Aorta (tissue), 5 donors: Measurements from ENCODE around the gene C16orf87. TPM values are rescaled to one million over a fixed set of nuclear protein-coding genes. Genes with fewer than 3 reads are reported as not detected.

ENCODE experiments used
- ATAC-seq: fragments of 200-7000 bp; cut with Tn5 transposase; one replicate; pipeline ENCODE4 v1.9.1; 2022; ENCODE audit warnings: moderate library complexity; ENCODE audit not compliant: low FRiP score
- DNase-seq, 2 donors: peaks; one replicate each; pipeline ENCODE4 v3.0.0-alpha.2; 2020
- H3K27ac ChIP-seq, 2 donors: one replicate each; pipeline ENCODE4 v1.5.1; 2013; ENCODE audit warnings: low read length in 2 of 2, mild to moderate bottlenecking in 2 of 2, moderate library complexity in 2 of 2, control low read depth in 1 of 2, inconsistent platforms in 1 of 2, low read depth in 1 of 2
- H3K27me3 ChIP-seq, 2 donors: one replicate each; pipeline ENCODE4 v1.6.1; 2013; ENCODE audit warnings: control low read depth in 1 of 2, low read length in 1 of 2, mild to moderate bottlenecking in 1 of 2, moderate library complexity in 1 of 2; ENCODE audit not compliant: insufficient read depth in 2 of 2, control insufficient read depth in 1 of 2
- H3K36me3 ChIP-seq, 2 donors: one replicate each; pipeline ENCODE4 v1.6.1; 2013; ENCODE audit warnings: control low read depth in 1 of 2, low read length in 1 of 2, mild to moderate bottlenecking in 1 of 2; ENCODE audit not compliant: insufficient read depth in 2 of 2, control insufficient read depth in 1 of 2
- H3K4me1 ChIP-seq, 2 donors: one replicate each; pipeline ENCODE4 v1.6.1; 2013; ENCODE audit warnings: low read length in 2 of 2, control low read depth in 1 of 2, mild to moderate bottlenecking in 1 of 2, moderate library complexity in 1 of 2; ENCODE audit not compliant: insufficient read depth in 2 of 2, control insufficient read depth in 1 of 2
- H3K4me3 ChIP-seq, 2 donors: one replicate each; pipeline ENCODE4 v1.5.1; 2013; ENCODE audit warnings: low read length in 2 of 2, control low read depth in 1 of 2, mild to moderate bottlenecking in 1 of 2
- H3K9me3 ChIP-seq: one replicate; pipeline ENCODE4 v1.6.1; 2013; ENCODE audit warnings: mild to moderate bottlenecking, low read length; ENCODE audit not compliant: control insufficient read depth
- WGBS, 2 donors: extraction: QIAGEN DNeasy Blood & Tissue Kit; methylation state at CpG; one replicate each; pipeline ENCODE4 v1.1.7; 2013; 5-methylcytosine and 5-hydroxymethylcytosine counted together
- intact Hi-C, 2 donors: fragments of 100-400 bp; cut with DNase I; formaldehyde crosslinking; loops; one replicate each; pipeline versions ENCODE4 v1.14.2 to v1.15.0; 2022
- polyA plus RNA-seq, 2 donors: library from polyadenylated mRNA; stranded (reverse); fragments of 200-250 nt; gene quantifications; one replicate each; pipeline ENCODE4 v1.2.3, GENCODE V29; 2013
- total RNA-seq, 2 donors: library from RNA; stranded (reverse); fragmentation: NEBNext Ultra II Directional; extraction: Animal tissue kit (Norgen Biotek cat#: 25700); gene quantifications; one replicate each; pipeline ENCODE4 v1.2.1, GENCODE V29; 2021
- donor health status: healthy with polysubstance abuse.
- donor health status: Bipolar disorder and iron deficiency.
- donor health status: DM: no; HTN: no; CAD: no.
- donor health status: DM: no; HTN: no; CAD: no.
- donor health status: DM: yes; HTN: yes; CAD: no.

The C16orf87 gene
- total and polyA plus RNA-seq, 4 donors, result 5.6 to 8.8 (median 6.8) TPM

- Histone ChIP-seq H3K9me3 (no peaks in the 10 kb centered on the region), H3K4me3 (no peak overlapping the region), H3K27ac (no peak overlapping the region), H3K4me1 (no peaks in the 10 kb centered on the region), H3K36me3 (no peaks in the 10 kb centered on the region), H3K27me3 (no peaks in the 10 kb centered on the region)
- WGBS, 2 donors, result 94 to 96% methylated on average over 15 of the region's 15 CpGs
- DNase-seq (peak in 1 of 2 donors; percentile 61), ATAC-seq (no peak)
- intact Hi-C loops, result no loop called here
Measured at GRCh38 chr16:46746821-46747776, 83.9 kb downstream of the C16orf87 start.

Other genes starting within 250 kb of the C16orf87 start
- 1 to 10 TPM; 1.6 to 2.0 TPM for gene SHCBP1, start 209.8 kb downstream of the C16orf87 start, total RNA-seq
- under 1 TPM in 1 of 2 donors, not detected in 1; 0.97 TPM for gene SHCBP1, start 209.8 kb downstream of the C16orf87 start, polyA plus RNA-seq
- gene VPS35, start 142.0 kb downstream of the C16orf87 start, total RNA-seq, result 10 to 100 TPM; 52.8 to 79.5 TPM
- gene VPS35, start 142.0 kb downstream of the C16orf87 start, polyA plus RNA-seq, result 10 to 100 TPM; 27.5 to 28.1 TPM
- 1 to 10 TPM; 1.6 TPM for gene ORC6, start 141.5 kb downstream of the C16orf87 start, total RNA-seq
- 1 to 10 TPM in 1 of 2 donors, under 1 TPM in 1; 0.31 to 2.3 TPM for gene ORC6, start 141.5 kb downstream of the C16orf87 start, polyA plus RNA-seq
- gene MYLK3, start 82.8 kb downstream of the C16orf87 start, total RNA-seq, result under 1 TPM; 0.54 to 0.78 TPM
- under 1 TPM; 0.20 to 0.63 TPM for gene MYLK3, start 82.8 kb downstream of the C16orf87 start, polyA plus RNA-seq
- 1 to 10 TPM; 1.8 to 5.1 TPM for gene GPT2, start 53.2 kb upstream of the C16orf87 start, total RNA-seq
- 1 to 10 TPM; 1.3 to 2.3 TPM for gene GPT2, start 53.2 kb upstream of the C16orf87 start, polyA plus RNA-seq
- gene DNAJA2, start 142.5 kb upstream of the C16orf87 start, total RNA-seq, result 10 to 100 TPM; 45.4 to 45.5 TPM
- 10 to 100 TPM; 30.2 to 36.8 TPM for gene DNAJA2, start 142.5 kb upstream of the C16orf87 start, polyA plus RNA-seq